ENCODE data around the gene NUP210L.
"Not testable (repeated sequence)": the region's sequence is repeated elsewhere in the genome, so short reads cannot be mapped to it uniquely, and the experiment has no call there.

The NUP210L gene

GRCh38 chr1:154167461-154167860, 12.6 kb upstream of the NUP210L start:
- DNase-seq: no peak

- no peak for DNase-seq
These were observed 11.3 kb upstream of the NUP210L start for GRCh38 chr1:154166207-154166606.

- no peak for DNase-seq
These were observed 4.7 kb upstream of the NUP210L start for GRCh38 chr1:154159554-154159953.

GRCh38 chr1:154158307-154159125, 3.6 kb upstream of the NUP210L start:
- DNase-seq: no peak

- peak; percentile 63 for DNase-seq
These were observed 2.8 kb upstream of the NUP210L start for GRCh38 chr1:154157520-154158306.

GRCh38 chr1:154155251-154155650, 378 bp upstream of the NUP210L start:
- no peak for DNase-seq

GRCh38 chr1:154154053-154154452, 820 bp downstream of the NUP210L start:
- no peak for DNase-seq

GRCh38 chr1:154151311-154151710, 3.6 kb downstream of the NUP210L start:
- no peak for DNase-seq

- DNase-seq: no peak
These were observed 6.1 kb downstream of the NUP210L start for GRCh38 chr1:154148807-154149206.

GRCh38 chr1:154147505-154147904, 7.4 kb downstream of the NUP210L start:
- not testable (repeated sequence) for DNase-seq

- DNase-seq: no peak
These were observed 8.9 kb downstream of the NUP210L start for GRCh38 chr1:154145986-154146385.

- no peak for DNase-seq
These were observed 12.5 kb downstream of the NUP210L start for GRCh38 chr1:154142358-154142757.

GRCh38 chr1:154141240-154141639, 13.6 kb downstream of the NUP210L start:
- no peak for DNase-seq

GRCh38 chr1:154137888-154138287, 17.0 kb downstream of the NUP210L start:
- DNase-seq: no peak

- no peak for DNase-seq
These were observed 21.6 kb downstream of the NUP210L start for GRCh38 chr1:154133256-154133655.

- no peak for DNase-seq
These were observed 25.4 kb downstream of the NUP210L start for GRCh38 chr1:154129391-154129970.

GRCh38 chr1:154123205-154123604, 31.7 kb downstream of the NUP210L start:
- not testable (repeated sequence) for DNase-seq

- no peak for DNase-seq
These were observed 37.2 kb downstream of the NUP210L start for GRCh38 chr1:154117642-154118041.

- no peak for DNase-seq
These were observed 39.7 kb downstream of the NUP210L start for GRCh38 chr1:154115180-154115579.

- no peak for DNase-seq
These were observed 50.3 kb downstream of the NUP210L start for GRCh38 chr1:154104433-154105082.

GRCh38 chr1:154100141-154100540, 54.7 kb downstream of the NUP210L start:
- not testable (repeated sequence) for DNase-seq

GRCh38 chr1:154097873-154098272, 57.0 kb downstream of the NUP210L start:
- DNase-seq: no peak

GRCh38 chr1:154095456-154096060, 59.3 kb downstream of the NUP210L start:
- DNase-seq: no peak
